ENCODE data around the gene AP4B1.

The AP4B1 gene

DNA sequence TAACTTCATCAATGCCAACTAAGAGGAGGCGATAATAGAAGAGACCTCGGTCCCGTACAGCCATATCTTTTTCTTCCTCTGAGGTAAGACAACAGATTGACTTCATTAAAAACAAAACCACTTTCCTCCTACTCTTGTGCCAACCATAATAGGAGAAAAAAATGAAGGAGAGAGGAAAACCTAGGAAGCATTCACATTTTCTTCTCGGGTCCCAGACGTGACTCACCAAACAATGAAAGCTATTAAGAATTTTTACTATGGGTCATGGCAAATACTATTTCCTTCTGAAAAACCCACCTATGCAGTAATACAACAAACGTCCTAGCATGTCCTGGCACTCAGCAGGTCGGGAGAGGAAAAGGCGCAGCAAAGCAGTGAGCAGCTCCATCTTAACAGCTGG is 8.6 kb downstream of the AP4B1 start:
- no peak overlapping the region for H2AFZ ChIP-seq (ENCODE audit: low read depth, low read length, severe bottlenecking)
- no peaks in the 10 kb centered on the region for H4K20me1 ChIP-seq (ENCODE audit: low read depth, low read length)
- no peaks in the 10 kb centered on the region for H3K9me2 ChIP-seq (replicated peaks; ENCODE audit: insufficient read depth, low read length)
- H3K4me2 ChIP-seq (ENCODE audit: low read depth, low read length, poor library complexity, severe bottlenecking), result no peak overlapping the region
- no peak overlapping the region for H3K4me3 ChIP-seq (ENCODE audit: insufficient read depth, low read length, poor library complexity, severe bottlenecking)
- no peaks in the 10 kb centered on the region for H3K79me2 ChIP-seq (ENCODE audit: insufficient read depth, low read length)
- peaks cover 24% of the 10 kb centered on the region for H3K36me3 ChIP-seq (ENCODE audit: low read length)
- TF ChIP-seq, protein P1, sequence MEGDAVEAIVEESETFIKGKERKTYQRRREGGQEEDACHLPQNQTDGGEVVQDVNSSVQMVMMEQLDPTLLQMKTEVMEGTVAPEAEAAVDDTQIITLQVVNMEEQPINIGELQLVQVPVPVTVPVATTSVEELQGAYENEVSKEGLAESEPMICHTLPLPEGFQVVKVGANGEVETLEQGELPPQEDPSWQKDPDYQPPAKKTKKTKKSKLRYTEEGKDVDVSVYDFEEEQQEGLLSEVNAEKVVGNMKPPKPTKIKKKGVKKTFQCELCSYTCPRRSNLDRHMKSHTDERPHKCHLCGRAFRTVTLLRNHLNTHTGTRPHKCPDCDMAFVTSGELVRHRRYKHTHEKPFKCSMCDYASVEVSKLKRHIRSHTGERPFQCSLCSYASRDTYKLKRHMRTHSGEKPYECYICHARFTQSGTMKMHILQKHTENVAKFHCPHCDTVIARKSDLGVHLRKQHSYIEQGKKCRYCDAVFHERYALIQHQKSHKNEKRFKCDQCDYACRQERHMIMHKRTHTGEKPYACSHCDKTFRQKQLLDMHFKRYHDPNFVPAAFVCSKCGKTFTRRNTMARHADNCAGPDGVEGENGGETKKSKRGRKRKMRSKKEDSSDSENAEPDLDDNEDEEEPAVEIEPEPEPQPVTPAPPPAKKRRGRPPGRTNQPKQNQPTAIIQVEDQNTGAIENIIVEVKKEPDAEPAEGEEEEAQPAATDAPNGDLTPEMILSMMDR (IDR thresholded peaks at IDR 0.05; ENCODE audit: insufficient read depth, low read length, poor library complexity, severe bottlenecking), result no peak
- no peak for TF ChIP-seq EZH2phosphoT487 (conservative IDR thresholded peaks at IDR 0.05; ENCODE audit: low read length)
- H3K9ac ChIP-seq (ENCODE audit: low read length), result no peak overlapping the region
- no peak overlapping the region for H3K27ac ChIP-seq (ENCODE audit: low read depth, low read length)
- 0 out of 2 replicates have a peak, but pooled peaks cover 4% of the 10 kb centered on the region for H3F3A ChIP-seq (ENCODE audit: insufficient read depth)
- H3K9me3 ChIP-seq (ENCODE audit: insufficient read depth, low read length), result no peaks in the 10 kb centered on the region
- no peaks in the 10 kb centered on the region for H3K27me3 ChIP-seq (ENCODE audit: low read length)

DNA sequence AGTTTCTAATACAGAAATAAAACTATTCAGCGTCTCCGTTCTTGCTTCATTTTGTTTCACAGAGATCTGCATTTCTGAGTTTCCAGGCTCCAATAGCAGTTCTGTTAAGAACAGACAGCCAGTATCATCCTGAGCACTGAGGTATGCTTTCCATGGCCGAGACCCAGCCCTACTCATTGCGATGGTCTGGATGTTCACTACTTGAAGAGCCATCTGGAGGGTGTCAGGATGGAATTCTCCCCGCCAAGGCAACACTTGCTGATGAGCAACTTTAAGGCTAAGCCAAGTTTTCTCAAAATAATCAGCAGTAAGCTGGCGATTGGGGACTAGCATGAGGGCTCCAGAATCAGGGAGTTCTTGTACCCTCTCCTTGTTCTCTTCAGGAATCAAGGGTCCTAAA is 9.5 kb downstream of the AP4B1 start:
- Histone ChIP-seq H3K36me3 (ENCODE audit: low read length) (peaks cover 24% of the 10 kb centered on the region), H4K20me1 (ENCODE audit: low read depth, low read length) (no peaks in the 10 kb centered on the region), H3K27me3 (ENCODE audit: low read length) (no peaks in the 10 kb centered on the region)

DNA sequence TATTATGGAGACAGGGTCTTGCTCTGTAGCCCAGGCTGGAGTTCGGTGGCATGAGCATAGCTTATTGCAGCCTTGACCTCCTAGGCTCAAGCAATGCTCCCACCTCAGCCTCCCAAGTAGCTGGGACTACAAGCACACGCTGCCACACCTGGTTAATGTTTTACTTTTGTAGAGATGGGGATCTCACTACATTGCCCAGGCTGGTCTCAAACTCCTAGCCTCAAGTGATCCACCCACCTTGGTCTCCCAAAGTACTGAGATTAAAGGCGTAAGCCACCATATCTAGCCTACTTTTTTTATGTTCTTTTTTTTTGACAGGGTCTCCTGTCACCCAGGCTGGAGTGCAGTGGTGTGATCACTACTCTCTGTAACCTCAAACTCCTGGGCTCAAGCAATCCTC is 11.3 kb downstream of the AP4B1 start:
- H3K4me2 ChIP-seq (ENCODE audit: low read depth, low read length, poor library complexity, severe bottlenecking), result no peak overlapping the region
- no peaks in the 10 kb centered on the region for H4K20me1 ChIP-seq (ENCODE audit: low read depth, low read length)
- no peaks in the 10 kb centered on the region for H3K79me2 ChIP-seq (ENCODE audit: insufficient read depth, low read length)
- H3K4me3 ChIP-seq (ENCODE audit: insufficient read depth, low read length, poor library complexity, severe bottlenecking), result no peak overlapping the region
- H3K9ac ChIP-seq (ENCODE audit: low read length), result no peak overlapping the region
- H3K9me2 ChIP-seq (replicated peaks; ENCODE audit: insufficient read depth, low read length), result no peaks in the 10 kb centered on the region
- no peak overlapping the region for H2AFZ ChIP-seq (ENCODE audit: low read depth, low read length, severe bottlenecking)
- 0 out of 2 replicates have a peak, but pooled peaks cover 4% of the 10 kb centered on the region for H3F3A ChIP-seq (ENCODE audit: insufficient read depth)
- H3K9me3 ChIP-seq (ENCODE audit: insufficient read depth, low read length), result no peaks in the 10 kb centered on the region
- no peak overlapping the region for H3K27ac ChIP-seq (ENCODE audit: low read depth, low read length)
- TF ChIP-seq, protein P1 (IDR thresholded peaks at IDR 0.05; ENCODE audit: insufficient read depth, low read length, poor library complexity, severe bottlenecking), result no peak
- TF ChIP-seq EZH2phosphoT487 (conservative IDR thresholded peaks at IDR 0.05; ENCODE audit: low read length), result no peak
- H3K36me3 ChIP-seq (ENCODE audit: low read length), result peaks cover 20% of the 10 kb centered on the region
- H3K27me3 ChIP-seq (ENCODE audit: low read length), result no peaks in the 10 kb centered on the region

More for the DNA sequence above, 9.5 kb downstream of the AP4B1 start:
- Histone ChIP-seq H3K9me3 (ENCODE audit: insufficient read depth, low read length) (no peaks in the 10 kb centered on the region), H3K9me2 (replicated peaks; ENCODE audit: insufficient read depth, low read length) (no peaks in the 10 kb centered on the region), H3K9ac (ENCODE audit: low read length) (no peak overlapping the region), H3K4me2 (ENCODE audit: low read depth, low read length, poor library complexity, severe bottlenecking) (no peak overlapping the region), H3K4me3 (ENCODE audit: insufficient read depth, low read length, poor library complexity, severe bottlenecking) (no peak overlapping the region), H3F3A (ENCODE audit: insufficient read depth) (0 out of 2 replicates have a peak, but pooled peaks cover 4% of the 10 kb centered on the region), H2AFZ (ENCODE audit: low read depth, low read length, severe bottlenecking) (no peak overlapping the region), H3K27ac (ENCODE audit: low read depth, low read length) (no peak overlapping the region), H3K79me2 (ENCODE audit: insufficient read depth, low read length) (no peaks in the 10 kb centered on the region)
- TF ChIP-seq, protein P1 (IDR thresholded peaks at IDR 0.05; ENCODE audit: insufficient read depth, low read length, poor library complexity, severe bottlenecking), result no peak
- TF ChIP-seq EZH2phosphoT487 (conservative IDR thresholded peaks at IDR 0.05; ENCODE audit: low read length), result no peak
